Esophagus squamous epithelium (tissue), 5 donors: ENCODE results near the gene TBX6. TPM values are rescaled to one million over a fixed set of nuclear protein-coding genes. Genes with fewer than 3 reads are reported as not detected.

Experiments used
- DNase-seq: peaks from one replicate; lab custom pipeline; 2025; lab: John Stamatoyannopoulos, UW
- H3K27ac ChIP-seq, 4 donors: fragments of 200-600 bp; sonication (generic); one replicate each; pipeline ENCODE4 v1.5.1; 2016 to 2019; ENCODE audit warnings: mild to moderate bottlenecking in 1 of 4
- H3K27me3 ChIP-seq, 4 donors: fragments of 200-600 bp; sonication (generic); 1 replicate in 3 of 4; 2 replicates in 1 of 4; pipeline versions ENCODE4 v1.5.1 to v1.6.0; 2017 to 2021; ENCODE audit warnings: antibody characterized with exemption in 1 of 4
- H3K36me3 ChIP-seq, 3 donors: fragments of 200-600 bp; sonication (generic); one replicate each; pipeline ENCODE4 v1.5.1; 2016 to 2019
- H3K4me1 ChIP-seq, 3 donors: fragments of 200-600 bp; sonication (generic); one replicate each; pipeline ENCODE4 v1.5.1; 2017 to 2019
- H3K4me3 ChIP-seq, 4 donors: fragments of 200-600 bp; sonication (generic); 1 replicate in 3 of 4; 2 replicates in 1 of 4; pipeline ENCODE4 v1.5.1; 2016 to 2019; ENCODE audit warnings: mild to moderate bottlenecking in 2 of 4, moderate library complexity in 1 of 4
- H3K9me3 ChIP-seq, 3 donors: fragments of 200-600 bp; sonication (generic); one replicate each; pipeline ENCODE4 v1.5.1; 2016 to 2019
- CTCF ChIP-seq, 6 experiments: fragments of 450-650 bp in 4 of 6; fragments of 200-600 bp in 2 of 6; sonication (generic) in 2 of 6; IDR thresholded peaks; one replicate each; pipeline ENCODE4 v1.5.1; 2016 to 2019; ENCODE audit warnings: antibody characterized with exemption in 6 of 6, mild to moderate bottlenecking in 4 of 6, moderate library complexity in 4 of 6
- POLR2A ChIP-seq, 4 donors: fragments of 450-650 bp; IDR thresholded peaks; one replicate each; pipeline ENCODE4 v1.6.1; 2017; ENCODE audit warnings: antibody characterized with exemption in 4 of 4, mild to moderate bottlenecking in 4 of 4, moderate library complexity in 3 of 4
- WGBS, 2 donors: methylation state at CpG; one replicate each; pipeline ENCODE4 v1.1.5; 2018; 5-methylcytosine and 5-hydroxymethylcytosine counted together
- intact Hi-C: fragments of 100-400 bp; cut with DNase I; formaldehyde crosslinking; loops from one replicate; pipeline ENCODE4 v1.15.0; 2022
- total RNA-seq, 4 donors: library from RNA; depleted of rRNA; stranded (reverse); fragments of >200 nt; gene quantifications; one replicate each; pipeline ENCODE4 v1.1.0, GENCODE V29; 2016
- donor health status: DM: yes; HTN: yes; CAD: no.

TBX6 gene
- total RNA-seq, 4 donors from 2014 or later = 1.9 to 6.2 (median 4.7) TPM

GRCh38 chr16:30090610-30091331, 953 bp downstream of the TBX6 start:
- peak overlapping the region; percentile 31 to 66 (median 60) for H3K4me3 ChIP-seq
- 43% methylated on average over 3 to 5 of the region's 26 CpGs for WGBS, 2 donors
- intact Hi-C loops = no loop called here
- TF ChIP-seq POLR2A (IDR thresholded peaks at IDR 0.05) = no peak
- TF ChIP-seq CTCF (IDR thresholded peaks at IDR 0.05) = no peak
- no peak for DNase-seq
- no peaks in the 10 kb centered on the region for H3K9me3 ChIP-seq
- H3K36me3 ChIP-seq = peaks cover 5 to 42% (median 10%) of the 10 kb centered on the region in 3 donors
- no peaks in the 10 kb centered on the region for H3K27me3 ChIP-seq
- H3K27ac ChIP-seq = peak overlapping the region; percentile 89 to 99 (median 94)
- peaks cover 56 to 81% (median 58%) of the 10 kb centered on the region in 3 donors for H3K4me1 ChIP-seq

GRCh38 chr16:30088832-30089624, 2.7 kb downstream of the TBX6 start:
- intact Hi-C loops = no loop called here
- peaks cover 42 to 81% (median 44%) of the 10 kb centered on the region in 3 donors for H3K4me1 ChIP-seq
- H3K27ac ChIP-seq = peak overlapping the region; percentile 42 to 99 (median 84)
- H3K4me3 ChIP-seq = no peak overlapping the region
- no peaks in the 10 kb centered on the region for H3K27me3 ChIP-seq
- peaks cover 11 to 48% (median 14%) of the 10 kb centered on the region in 3 donors for H3K36me3 ChIP-seq
- 41 to 62% methylated on average over 3 to 7 of the region's 22 CpGs for WGBS, 2 donors
- no peak for TF ChIP-seq POLR2A (IDR thresholded peaks at IDR 0.05)
- TF ChIP-seq CTCF (IDR thresholded peaks at IDR 0.05) = no peak
- DNase-seq = no peak
- H3K9me3 ChIP-seq = no peaks in the 10 kb centered on the region

- peak overlapping the region; percentile 42 to 99 (median 84) for H3K27ac ChIP-seq
- DNase-seq = no peak
- 64 to 66% methylated on average over 8 of the region's 10 CpGs for WGBS, 2 donors
- H3K9me3 ChIP-seq = no peaks in the 10 kb centered on the region
- no peaks in the 10 kb centered on the region for H3K27me3 ChIP-seq
- H3K4me1 ChIP-seq = peaks cover 38 to 74% (median 41%) of the 10 kb centered on the region in 3 donors
- intact Hi-C loops = no loop called here
- peaks cover 14 to 48% (median 21%) of the 10 kb centered on the region in 3 donors for H3K36me3 ChIP-seq
- no peak overlapping the region for H3K4me3 ChIP-seq
- TF ChIP-seq POLR2A (IDR thresholded peaks at IDR 0.05) (no peak), CTCF (IDR thresholded peaks at IDR 0.05) (no peak)
Measured at GRCh38 chr16:30088237-30088831, 3.4 kb downstream of the TBX6 start.

- Histone ChIP-seq H3K9me3 (no peaks in the 10 kb centered on the region), H3K4me3 (no peak overlapping the region), H3K36me3 (peaks cover 21 to 50% (median 24%) of the 10 kb centered on the region in 3 donors), H3K27me3 (no peaks in the 10 kb centered on the region), H3K27ac (peak overlapping the region in 2 of 4 donors; percentile 29 to 34), H3K4me1 (peaks cover 29 to 64% (median 31%) of the 10 kb centered on the region in 3 donors)
- intact Hi-C loops = no loop called here
- no peak for DNase-seq
- no peak for TF ChIP-seq POLR2A (IDR thresholded peaks at IDR 0.05)
- no peak for TF ChIP-seq CTCF (IDR thresholded peaks at IDR 0.05)
- 86 to 88% methylated on average over 10 to 11 of the region's 11 CpGs for WGBS, 2 donors
Measured at GRCh38 chr16:30087181-30087898, 4.4 kb downstream of the TBX6 start.
